Measurements from ENCODE around the gene COG1.

COG1 gene

DNA sequence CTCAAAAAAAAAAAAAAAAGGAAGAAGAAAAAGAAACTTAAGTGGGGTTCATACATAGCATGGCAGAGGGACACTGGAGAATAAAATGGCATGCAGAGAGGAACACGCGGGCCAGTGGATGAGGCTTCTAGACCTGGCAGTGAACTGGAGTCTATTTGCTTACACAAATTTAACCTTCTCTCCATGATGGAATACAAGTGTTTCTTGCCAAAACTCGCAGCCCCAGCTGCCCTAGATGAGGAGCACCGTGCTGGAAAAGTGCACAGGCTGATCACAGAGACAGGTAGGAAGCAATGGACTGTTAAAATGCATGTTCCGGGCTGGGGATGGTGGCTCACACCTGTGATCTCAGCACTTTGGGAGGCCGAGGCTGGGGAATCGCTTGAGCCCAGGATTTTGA, 18.7 kb upstream of the COG1 start:
- TF ChIP-seq, protein P1, sequence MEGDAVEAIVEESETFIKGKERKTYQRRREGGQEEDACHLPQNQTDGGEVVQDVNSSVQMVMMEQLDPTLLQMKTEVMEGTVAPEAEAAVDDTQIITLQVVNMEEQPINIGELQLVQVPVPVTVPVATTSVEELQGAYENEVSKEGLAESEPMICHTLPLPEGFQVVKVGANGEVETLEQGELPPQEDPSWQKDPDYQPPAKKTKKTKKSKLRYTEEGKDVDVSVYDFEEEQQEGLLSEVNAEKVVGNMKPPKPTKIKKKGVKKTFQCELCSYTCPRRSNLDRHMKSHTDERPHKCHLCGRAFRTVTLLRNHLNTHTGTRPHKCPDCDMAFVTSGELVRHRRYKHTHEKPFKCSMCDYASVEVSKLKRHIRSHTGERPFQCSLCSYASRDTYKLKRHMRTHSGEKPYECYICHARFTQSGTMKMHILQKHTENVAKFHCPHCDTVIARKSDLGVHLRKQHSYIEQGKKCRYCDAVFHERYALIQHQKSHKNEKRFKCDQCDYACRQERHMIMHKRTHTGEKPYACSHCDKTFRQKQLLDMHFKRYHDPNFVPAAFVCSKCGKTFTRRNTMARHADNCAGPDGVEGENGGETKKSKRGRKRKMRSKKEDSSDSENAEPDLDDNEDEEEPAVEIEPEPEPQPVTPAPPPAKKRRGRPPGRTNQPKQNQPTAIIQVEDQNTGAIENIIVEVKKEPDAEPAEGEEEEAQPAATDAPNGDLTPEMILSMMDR (IDR thresholded peaks at IDR 0.05; ENCODE audit: borderline replicate concordance, control extremely low read depth, extremely low read depth, insufficient read depth, missing control alignments): no peak
- in situ Hi-C loops (cut with MboI; ENCODE audit: low sequenced_read_pairs, unreplicated experiment): no loop called here
- no peak for DNase-seq (ENCODE audit: low spot score)

DNA sequence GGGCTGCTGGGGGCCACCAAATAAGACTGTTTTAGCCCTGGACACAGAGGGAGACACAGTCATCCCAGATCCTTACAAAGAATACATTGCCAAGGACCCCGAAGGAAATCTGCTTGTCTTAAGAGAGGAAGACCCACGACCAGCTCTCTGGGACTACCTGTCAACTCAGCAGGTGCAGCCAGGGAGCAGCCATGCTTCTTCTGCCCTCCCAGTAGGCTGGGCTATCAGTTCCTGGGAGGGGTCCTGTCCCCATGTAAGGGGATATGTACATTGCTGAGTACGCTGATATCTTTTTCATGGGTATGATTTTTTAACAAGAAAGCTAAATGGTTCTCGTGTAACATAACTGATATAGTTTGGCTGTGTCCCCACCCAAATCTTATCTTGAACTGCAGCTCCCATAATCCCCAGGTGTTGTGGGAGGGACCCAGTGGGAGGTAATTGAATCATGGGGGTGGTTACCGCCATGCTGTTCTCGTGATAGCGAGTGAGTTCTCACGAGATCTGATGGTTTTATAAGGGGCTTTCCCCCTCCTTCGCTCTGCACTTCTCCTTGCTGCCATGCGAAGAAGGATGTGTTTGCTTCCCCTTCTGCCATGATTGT, 16.8 kb upstream of the COG1 start:
- in situ Hi-C loops (cut with MboI; ENCODE audit: low sequenced_read_pairs, unreplicated experiment): loop anchor here (25.0 kb wide), 1 partner anchor 614 kb away; no protein-coding TSS in a partner anchor
- DNase-seq (ENCODE audit: low spot score): no peak
- TF ChIP-seq, protein P1 (IDR thresholded peaks at IDR 0.05; ENCODE audit: borderline replicate concordance, control extremely low read depth, extremely low read depth, insufficient read depth, missing control alignments): no peak

DNA sequence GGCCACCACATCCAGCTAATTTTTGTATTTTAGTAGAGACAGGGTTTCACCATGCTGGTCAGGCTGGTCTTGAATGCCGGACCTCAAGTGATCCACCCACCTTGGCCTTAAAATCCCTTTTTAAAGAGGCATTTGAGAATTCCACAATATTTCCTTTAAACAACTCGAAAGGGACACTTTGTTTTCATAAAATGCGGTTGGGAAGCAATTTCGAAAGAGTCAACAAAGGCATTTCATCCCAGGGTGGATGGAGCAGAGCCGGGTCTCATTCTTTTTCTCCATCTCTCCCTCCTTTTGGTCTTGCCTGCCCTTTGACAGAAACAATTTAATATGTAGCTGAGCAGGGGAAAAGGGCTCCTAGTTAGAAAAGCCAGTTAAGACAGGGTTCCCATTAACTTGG, 13.5 kb upstream of the COG1 start:
- in situ Hi-C loops (cut with MboI; ENCODE audit: low sequenced_read_pairs, unreplicated experiment): loop anchor here (25.0 kb wide), 1 partner anchor 617 kb away; no protein-coding TSS in a partner anchor
- DNase-seq (ENCODE audit: low spot score): no peak
- TF ChIP-seq, protein P1 (IDR thresholded peaks at IDR 0.05; ENCODE audit: borderline replicate concordance, control extremely low read depth, extremely low read depth, insufficient read depth, missing control alignments): no peak

DNA sequence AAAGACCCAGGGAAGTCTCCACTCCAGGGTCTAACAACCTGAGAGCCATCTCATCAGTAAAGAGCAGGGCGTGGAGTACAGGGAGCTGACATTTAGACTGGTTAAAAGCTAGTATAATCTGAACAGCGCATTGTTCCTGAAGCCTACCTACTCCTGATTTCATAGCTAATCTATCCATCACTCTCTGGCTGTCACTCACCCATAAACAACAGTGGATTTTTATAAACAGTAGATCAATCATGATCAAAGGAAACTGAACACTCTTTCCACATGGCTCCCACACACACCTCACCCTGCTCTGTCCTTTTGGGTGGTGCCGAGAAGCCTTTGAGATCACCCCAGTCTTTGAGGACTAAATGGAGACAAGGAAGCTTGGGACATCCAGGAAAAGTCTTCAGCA, 13.0 kb upstream of the COG1 start:
- DNase-seq (ENCODE audit: low spot score): no peak
- in situ Hi-C loops (cut with MboI; ENCODE audit: low sequenced_read_pairs, unreplicated experiment): loop anchor here (10.0 to 25.0 kb wide), 2 partner anchors 455 to 618 kb away; no protein-coding TSS in a partner anchor
- TF ChIP-seq, protein P1 (IDR thresholded peaks at IDR 0.05; ENCODE audit: borderline replicate concordance, control extremely low read depth, extremely low read depth, insufficient read depth, missing control alignments): no peak

DNA sequence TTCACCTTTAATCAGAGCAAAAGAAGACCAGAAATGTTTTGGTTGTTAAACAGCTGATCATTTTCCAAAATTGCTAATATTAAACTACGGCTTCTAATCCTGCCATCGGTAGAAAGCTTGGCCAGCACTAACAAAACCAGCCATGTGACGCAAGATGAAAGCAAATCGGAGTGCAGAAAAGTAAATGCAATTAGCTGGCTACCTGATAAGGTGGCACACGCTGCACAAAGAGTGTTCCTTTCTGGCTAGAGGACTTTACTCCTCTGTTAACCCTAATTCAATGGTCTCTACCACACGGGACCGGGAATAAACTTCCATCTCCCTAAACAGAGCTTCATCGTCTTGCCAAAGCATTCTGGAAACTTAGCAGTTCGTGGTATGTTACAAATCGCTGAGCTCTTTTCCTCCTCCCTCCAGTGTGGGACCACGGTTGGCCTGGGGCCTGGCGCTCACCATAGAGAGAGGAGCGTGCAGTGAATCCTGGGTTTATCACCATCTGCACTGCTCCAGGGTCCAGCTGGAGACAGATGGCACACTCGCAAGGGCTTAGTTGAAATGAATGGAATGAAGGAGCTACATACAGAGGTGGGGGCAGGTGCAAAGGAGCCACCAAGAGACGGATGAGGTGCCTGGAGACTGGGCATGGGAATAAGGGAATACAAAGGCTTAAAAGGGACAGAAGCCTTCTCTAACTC, 10.1 kb upstream of the COG1 start:
- DNase-seq (ENCODE audit: low spot score): no peak
- TF ChIP-seq, protein P1 (IDR thresholded peaks at IDR 0.05; ENCODE audit: borderline replicate concordance, control extremely low read depth, extremely low read depth, insufficient read depth, missing control alignments): no peak
- in situ Hi-C loops (cut with MboI; ENCODE audit: low sequenced_read_pairs, unreplicated experiment): loop anchor here (10.0 to 25.0 kb wide), 2 partner anchors 458 to 620 kb away; no protein-coding TSS in a partner anchor

DNA sequence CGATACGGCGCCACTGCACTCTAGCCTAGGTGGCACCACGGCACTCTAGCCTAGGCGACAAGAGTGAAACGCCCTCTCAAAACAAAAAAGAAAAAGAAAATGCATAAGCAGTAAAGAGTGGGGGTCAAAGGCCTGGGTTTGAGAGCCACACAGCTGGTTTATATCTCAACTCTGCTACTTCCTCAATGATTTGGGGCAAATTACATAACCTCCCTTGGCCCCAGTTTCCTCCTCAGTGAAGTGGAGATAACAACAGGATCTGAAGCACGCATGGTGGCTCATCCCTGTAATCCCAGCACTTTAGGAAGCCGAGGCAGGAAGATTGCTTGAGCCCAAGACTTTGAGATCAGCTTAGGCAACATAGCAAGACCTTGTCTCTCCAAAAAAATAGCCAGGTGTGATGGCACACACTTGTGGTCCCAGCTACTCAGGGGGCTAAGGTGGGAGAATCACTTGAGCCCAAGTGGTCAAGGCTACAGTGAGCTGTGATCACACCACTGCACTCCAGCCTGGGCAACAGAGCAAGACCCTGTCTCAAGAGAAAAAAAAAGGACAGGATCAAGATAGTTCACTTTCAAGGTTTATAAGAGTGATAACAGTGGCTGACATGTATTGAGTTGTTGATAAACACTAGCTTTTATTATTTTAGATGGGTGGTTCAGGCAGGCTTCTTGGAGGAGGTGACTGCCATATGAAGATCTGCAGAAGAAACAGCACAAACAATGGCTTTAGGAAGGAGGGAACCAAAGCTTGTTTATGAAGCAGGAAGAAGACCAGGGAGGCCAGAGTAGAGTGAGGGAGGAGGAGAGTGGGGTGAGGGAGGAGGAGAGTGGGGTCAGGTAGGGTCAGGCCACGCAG, 8.5 kb upstream of the COG1 start:
- DNase-seq (ENCODE audit: low spot score): no peak
- TF ChIP-seq, protein P1 (IDR thresholded peaks at IDR 0.05; ENCODE audit: borderline replicate concordance, control extremely low read depth, extremely low read depth, insufficient read depth, missing control alignments): no peak
- in situ Hi-C loops (cut with MboI; ENCODE audit: low sequenced_read_pairs, unreplicated experiment): loop anchor here (10.0 to 25.0 kb wide), 2 partner anchors 460 to 622 kb away; no protein-coding TSS in a partner anchor
